Lung microvascular endothelial cell (primary cell): ENCODE results near the gene MMP12. TPM values are rescaled to one million over a fixed set of nuclear protein-coding genes. Genes with fewer than 3 reads are reported as not detected.

Experiments used
- total RNA-seq: library from RNA; depleted of rRNA; stranded (reverse); fragments of >200 nt; gene quantifications from 2 replicates; pipeline ENCODE4 v1.2.1, GENCODE V29; 2014

The MMP12 gene
- total RNA-seq, 1 donor from 2014 or later, result not detected

Other genes starting within 250 kb of the MMP12 start
- gene MMP20, start 249.7 kb downstream of the MMP12 start, total RNA-seq, result not detected in 2 replicates
- not detected in 2 replicates for gene MMP27, start 169.2 kb downstream of the MMP12 start, total RNA-seq
- gene MMP8, start 150.0 kb downstream of the MMP12 start, total RNA-seq, result not detected in 2 replicates
- 0.60 and 45.8 TPM in 2 replicates for gene MMP10, start 94.4 kb downstream of the MMP12 start, total RNA-seq
- gene MMP1, start 76.8 kb downstream of the MMP12 start, total RNA-seq, result 28.4 and 326 TPM in 2 replicates
- not detected in 2 replicates for gene MMP3, start 31.4 kb downstream of the MMP12 start, total RNA-seq
- gene MMP13, start 80.8 kb upstream of the MMP12 start, total RNA-seq, result not detected in 2 replicates
- 31.7 and 39.2 TPM in 2 replicates for gene DCUN1D5, start 217.2 kb upstream of the MMP12 start, total RNA-seq
- gene DYNC2H1, start 234.4 kb upstream of the MMP12 start, total RNA-seq, result 2.0 and 2.6 TPM in 2 replicates